ENCODE data around the gene ZSCAN10.

GRCh38 chr16:3062553-3062952 lies 36.5 kb downstream of the ZSCAN10 start:
- TF ChIP-seq POLR2A (conservative IDR thresholded peaks at IDR 0.05) (no peak), MYC (IDR thresholded peaks at IDR 0.05; ENCODE audit: low read depth, low read length) (no peak), MYC (CRISPR knock-in tag; IDR thresholded peaks at IDR 0.05; ENCODE audit: borderline replicate concordance, low read depth) (no peak), EZH2 (IDR thresholded peaks at IDR 0.05; ENCODE audit: borderline replicate concordance, low read depth, low read length) (no peak), SIN3A (IDR thresholded peaks at IDR 0.05; ENCODE audit: borderline replicate concordance in 2 of 2, control insufficient read depth in 1 of 2, low read depth in 2 of 2, low read length in 2 of 2) (no peak), TEAD2 (tag; IDR thresholded peaks at IDR 0.05) (no peak), EP300 (IDR thresholded peaks at IDR 0.05; ENCODE audit: low read length) (no peak)
- TF ChIP-seq, protein P1, sequence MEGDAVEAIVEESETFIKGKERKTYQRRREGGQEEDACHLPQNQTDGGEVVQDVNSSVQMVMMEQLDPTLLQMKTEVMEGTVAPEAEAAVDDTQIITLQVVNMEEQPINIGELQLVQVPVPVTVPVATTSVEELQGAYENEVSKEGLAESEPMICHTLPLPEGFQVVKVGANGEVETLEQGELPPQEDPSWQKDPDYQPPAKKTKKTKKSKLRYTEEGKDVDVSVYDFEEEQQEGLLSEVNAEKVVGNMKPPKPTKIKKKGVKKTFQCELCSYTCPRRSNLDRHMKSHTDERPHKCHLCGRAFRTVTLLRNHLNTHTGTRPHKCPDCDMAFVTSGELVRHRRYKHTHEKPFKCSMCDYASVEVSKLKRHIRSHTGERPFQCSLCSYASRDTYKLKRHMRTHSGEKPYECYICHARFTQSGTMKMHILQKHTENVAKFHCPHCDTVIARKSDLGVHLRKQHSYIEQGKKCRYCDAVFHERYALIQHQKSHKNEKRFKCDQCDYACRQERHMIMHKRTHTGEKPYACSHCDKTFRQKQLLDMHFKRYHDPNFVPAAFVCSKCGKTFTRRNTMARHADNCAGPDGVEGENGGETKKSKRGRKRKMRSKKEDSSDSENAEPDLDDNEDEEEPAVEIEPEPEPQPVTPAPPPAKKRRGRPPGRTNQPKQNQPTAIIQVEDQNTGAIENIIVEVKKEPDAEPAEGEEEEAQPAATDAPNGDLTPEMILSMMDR (IDR thresholded peaks at IDR 0.05 in 2 of 3, conservative IDR thresholded peaks at IDR 0.05 in 1 of 3; ENCODE audit: insufficient read depth in 2 of 3, low read depth in 1 of 3, low read length in 3 of 3) = no peak
- TF ChIP-seq, protein P2, sequence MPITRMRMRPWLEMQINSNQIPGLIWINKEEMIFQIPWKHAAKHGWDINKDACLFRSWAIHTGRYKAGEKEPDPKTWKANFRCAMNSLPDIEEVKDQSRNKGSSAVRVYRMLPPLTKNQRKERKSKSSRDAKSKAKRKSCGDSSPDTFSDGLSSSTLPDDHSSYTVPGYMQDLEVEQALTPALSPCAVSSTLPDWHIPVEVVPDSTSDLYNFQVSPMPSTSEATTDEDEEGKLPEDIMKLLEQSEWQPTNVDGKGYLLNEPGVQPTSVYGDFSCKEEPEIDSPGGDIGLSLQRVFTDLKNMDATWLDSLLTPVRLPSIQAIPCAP (CRISPR knock-in tag; IDR thresholded peaks at IDR 0.05; ENCODE audit: borderline replicate concordance) = no peak
- TF ChIP-seq, protein P3, sequence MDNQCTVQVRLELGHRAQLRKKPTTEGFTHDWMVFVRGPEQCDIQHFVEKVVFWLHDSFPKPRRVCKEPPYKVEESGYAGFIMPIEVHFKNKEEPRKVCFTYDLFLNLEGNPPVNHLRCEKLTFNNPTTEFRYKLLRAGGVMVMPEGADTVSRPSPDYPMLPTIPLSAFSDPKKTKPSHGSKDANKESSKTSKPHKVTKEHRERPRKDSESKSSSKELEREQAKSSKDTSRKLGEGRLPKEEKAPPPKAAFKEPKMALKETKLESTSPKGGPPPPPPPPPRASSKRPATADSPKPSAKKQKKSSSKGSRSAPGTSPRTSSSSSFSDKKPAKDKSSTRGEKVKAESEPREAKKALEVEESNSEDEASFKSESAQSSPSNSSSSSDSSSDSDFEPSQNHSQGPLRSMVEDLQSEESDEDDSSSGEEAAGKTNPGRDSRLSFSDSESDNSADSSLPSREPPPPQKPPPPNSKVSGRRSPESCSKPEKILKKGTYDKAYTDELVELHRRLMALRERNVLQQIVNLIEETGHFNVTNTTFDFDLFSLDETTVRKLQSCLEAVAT (IDR thresholded peaks at IDR 0.05) = no peak
- TF ChIP-seq, protein P4, sequence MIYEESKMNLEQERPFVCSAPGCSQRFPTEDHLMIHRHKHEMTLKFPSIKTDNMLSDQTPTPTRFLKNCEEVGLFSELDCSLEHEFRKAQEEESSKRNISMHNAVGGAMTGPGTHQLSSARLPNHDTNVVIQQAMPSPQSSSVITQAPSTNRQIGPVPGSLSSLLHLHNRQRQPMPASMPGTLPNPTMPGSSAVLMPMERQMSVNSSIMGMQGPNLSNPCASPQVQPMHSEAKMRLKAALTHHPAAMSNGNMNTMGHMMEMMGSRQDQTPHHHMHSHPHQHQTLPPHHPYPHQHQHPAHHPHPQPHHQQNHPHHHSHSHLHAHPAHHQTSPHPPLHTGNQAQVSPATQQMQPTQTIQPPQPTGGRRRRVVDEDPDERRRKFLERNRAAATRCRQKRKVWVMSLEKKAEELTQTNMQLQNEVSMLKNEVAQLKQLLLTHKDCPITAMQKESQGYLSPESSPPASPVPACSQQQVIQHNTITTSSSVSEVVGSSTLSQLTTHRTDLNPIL (CRISPR knock-in tag; IDR thresholded peaks at IDR 0.05) = no peak
- TF ChIP-seq, protein P5, sequence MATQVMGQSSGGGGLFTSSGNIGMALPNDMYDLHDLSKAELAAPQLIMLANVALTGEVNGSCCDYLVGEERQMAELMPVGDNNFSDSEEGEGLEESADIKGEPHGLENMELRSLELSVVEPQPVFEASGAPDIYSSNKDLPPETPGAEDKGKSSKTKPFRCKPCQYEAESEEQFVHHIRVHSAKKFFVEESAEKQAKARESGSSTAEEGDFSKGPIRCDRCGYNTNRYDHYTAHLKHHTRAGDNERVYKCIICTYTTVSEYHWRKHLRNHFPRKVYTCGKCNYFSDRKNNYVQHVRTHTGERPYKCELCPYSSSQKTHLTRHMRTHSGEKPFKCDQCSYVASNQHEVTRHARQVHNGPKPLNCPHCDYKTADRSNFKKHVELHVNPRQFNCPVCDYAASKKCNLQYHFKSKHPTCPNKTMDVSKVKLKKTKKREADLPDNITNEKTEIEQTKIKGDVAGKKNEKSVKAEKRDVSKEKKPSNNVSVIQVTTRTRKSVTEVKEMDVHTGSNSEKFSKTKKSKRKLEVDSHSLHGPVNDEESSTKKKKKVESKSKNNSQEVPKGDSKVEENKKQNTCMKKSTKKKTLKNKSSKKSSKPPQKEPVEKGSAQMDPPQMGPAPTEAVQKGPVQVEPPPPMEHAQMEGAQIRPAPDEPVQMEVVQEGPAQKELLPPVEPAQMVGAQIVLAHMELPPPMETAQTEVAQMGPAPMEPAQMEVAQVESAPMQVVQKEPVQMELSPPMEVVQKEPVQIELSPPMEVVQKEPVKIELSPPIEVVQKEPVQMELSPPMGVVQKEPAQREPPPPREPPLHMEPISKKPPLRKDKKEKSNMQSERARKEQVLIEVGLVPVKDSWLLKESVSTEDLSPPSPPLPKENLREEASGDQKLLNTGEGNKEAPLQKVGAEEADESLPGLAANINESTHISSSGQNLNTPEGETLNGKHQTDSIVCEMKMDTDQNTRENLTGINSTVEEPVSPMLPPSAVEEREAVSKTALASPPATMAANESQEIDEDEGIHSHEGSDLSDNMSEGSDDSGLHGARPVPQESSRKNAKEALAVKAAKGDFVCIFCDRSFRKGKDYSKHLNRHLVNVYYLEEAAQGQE (IDR thresholded peaks at IDR 0.05; ENCODE audit: borderline replicate concordance) = no peak
- TF ChIP-seq, protein P5 (CRISPR knock-in tag; IDR thresholded peaks at IDR 0.05; ENCODE audit: low read depth) = no peak
